Endodermal cell (in vitro differentiated cells): ENCODE measurements around the gene RFX7. TPM values are rescaled to one million over a fixed set of nuclear protein-coding genes. Genes with fewer than 3 reads are reported as not detected.

Source experiments
- DNase-seq: peaks from one replicate; pipeline ENCODE4 v3.0.0-alpha.2; 2017
- H3K27ac ChIP-seq: 2 replicates; pipeline ENCODE4 v1.5.1; 2013; ENCODE audit warnings: mild to moderate bottlenecking, low read depth, low read length, moderate library complexity
- H3K27me3 ChIP-seq: 2 replicates; pipeline ENCODE4 v1.6.1; 2013; ENCODE audit warnings: mild to moderate bottlenecking, low read length, moderate library complexity; ENCODE audit not compliant: insufficient read depth, control insufficient read depth, poor library complexity, severe bottlenecking
- H3K36me3 ChIP-seq: 2 replicates; pipeline ENCODE4 v1.7.0; 2013; ENCODE audit warnings: mild to moderate bottlenecking, low read length, moderate library complexity; ENCODE audit not compliant: control insufficient read depth, insufficient read depth
- H3K4me1 ChIP-seq: one replicate; pipeline ENCODE4 v1.7.0; 2013; ENCODE audit warnings: low read length; ENCODE audit not compliant: control insufficient read depth, insufficient read depth
- H3K4me3 ChIP-seq: 2 replicates; pipeline ENCODE4 v1.5.1; 2013; ENCODE audit warnings: mild to moderate bottlenecking, low read length, moderate library complexity
- H3K9ac ChIP-seq: 2 replicates; pipeline ENCODE4 v1.6.1; 2013; ENCODE audit warnings: mild to moderate bottlenecking, low read length, moderate library complexity; ENCODE audit not compliant: poor library complexity, severe bottlenecking; ENCODE audit errors: extremely low read depth
- H3K9me3 ChIP-seq: 2 replicates; pipeline ENCODE4 v1.6.1; 2013; ENCODE audit warnings: mild to moderate bottlenecking, low read length, moderate library complexity; ENCODE audit not compliant: control insufficient read depth
- H3K27ac Mint-ChIP-seq: 2 replicates; pipeline ENCODE4 v1.8.0; 2020; ENCODE audit warnings: mixed read lengths
- H3K27me3 Mint-ChIP-seq: 2 replicates; pipeline ENCODE4 v1.8.0; 2021; ENCODE audit warnings: mild to moderate bottlenecking, mixed read lengths; ENCODE audit not compliant: insufficient read depth
- H3K36me3 Mint-ChIP-seq: 2 replicates; pipeline ENCODE4 v1.8.0; 2020; ENCODE audit warnings: low read depth, mixed read lengths
- H3K4me1 Mint-ChIP-seq: 2 replicates; pipeline ENCODE4 v1.8.0; 2020; ENCODE audit warnings: mixed read lengths
- H3K4me3 Mint-ChIP-seq: 2 replicates; pipeline ENCODE4 v1.8.0; 2020; ENCODE audit warnings: mild to moderate bottlenecking, moderate library complexity, mixed read lengths
- H3K9me3 Mint-ChIP-seq: 2 replicates; pipeline ENCODE4 v1.8.0; 2020; ENCODE audit warnings: mild to moderate bottlenecking, mixed read lengths
- WGBS, 2 experiments: methylation state at CpG; one replicate each; pipeline versions ENCODE4 v1.1.5 to v1.1.7; 2013; ENCODE audit warnings: missing lambda C conversion rate in 2 of 2, mixed read lengths in 1 of 2; ENCODE audit not compliant: insufficient coverage in 1 of 2, insufficient read length in 1 of 2; 5-methylcytosine and 5-hydroxymethylcytosine counted together
- total RNA-seq, 2 donors: library from RNA; stranded (reverse); fragmentation: NEBNext Ultra II Directional in 1 of 2; extraction: Animal tissue kit (Norgen Biotek cat#: 25700) in 1 of 2; gene quantifications; 2 replicates in 1 of 2; 3 replicates in 1 of 2; pipeline ENCODE4 v1.2.1, GENCODE V29; 2021
- TF ChIP-seq, protein P1 (sequence below): fragments of 200-600 bp; sonication (generic); conservative IDR thresholded peaks from 2 replicates; pipeline ENCODE4 v1.5.0; 2021; ENCODE audit warnings: antibody characterized with exemption, mild to moderate bottlenecking

Gene RFX7
- total RNA-seq, 2 donors from 2014 or later: 19.3 to 25.3 TPM

DNA sequence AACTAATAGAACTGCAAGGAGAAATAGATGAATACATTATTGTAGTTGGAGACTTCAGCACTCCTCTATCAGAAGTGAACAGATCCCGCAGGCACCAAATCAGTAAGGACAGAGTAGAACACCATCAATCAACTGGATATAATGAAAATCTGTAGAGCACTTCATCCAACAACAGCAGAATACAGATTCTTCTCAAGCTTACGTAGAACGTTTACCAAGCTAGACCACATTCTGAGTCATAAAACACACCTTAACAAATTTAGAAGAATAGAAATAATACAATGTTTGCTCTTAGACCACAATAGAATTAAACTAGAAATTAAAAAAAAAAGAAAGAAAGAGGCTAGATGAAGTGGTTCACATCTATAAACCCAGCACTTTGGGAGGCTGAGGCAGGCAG, 179.5 kb downstream of the RFX7 start:
- no peak overlapping the region for H3K9ac ChIP-seq

DNA sequence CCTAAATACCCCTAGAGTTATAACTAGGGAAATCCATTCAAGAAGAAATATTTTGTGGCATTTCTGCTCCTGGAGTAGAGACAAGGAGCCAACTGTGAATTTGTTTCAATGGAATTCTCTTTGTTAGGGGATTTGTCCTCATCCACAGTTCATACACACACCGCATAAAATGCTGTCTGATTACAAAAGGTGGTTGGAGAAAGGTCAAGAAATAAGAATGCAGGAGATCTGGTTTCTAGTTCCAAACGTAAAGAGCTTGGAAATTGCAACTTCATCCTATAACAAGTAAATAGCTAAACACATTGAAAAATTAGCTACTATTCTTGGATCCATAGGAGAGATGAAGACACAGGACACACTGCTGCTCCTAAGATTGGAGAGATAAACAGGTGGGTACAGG, 184.0 kb downstream of the RFX7 start:
- Histone ChIP-seq H3K4me3 (no peak overlapping the region), H3K27me3 (no peaks in the 10 kb centered on the region), H3K4me1 (no peaks in the 10 kb centered on the region), H3K9ac (no peak overlapping the region), H3K36me3 (no peaks in the 10 kb centered on the region), H3K27ac (no peak overlapping the region), H3K9me3 (no peaks in the 10 kb centered on the region)
- H3K4me1 Mint-ChIP-seq: no peaks in the 10 kb centered on the region
- no peaks in the 10 kb centered on the region for H3K9me3 Mint-ChIP-seq
- H3K27me3 Mint-ChIP-seq: no peaks in the 10 kb centered on the region
- no peak for DNase-seq
- H3K36me3 Mint-ChIP-seq: no peaks in the 10 kb centered on the region
- H3K4me3 Mint-ChIP-seq: no peak overlapping the region
- H3K27ac Mint-ChIP-seq: no peak overlapping the region
- 86% methylated on average over 2 of the region's 2 CpGs; no CpG with 5 or more reads in 1 of the 2 experiments for WGBS, 2 experiments
- TF ChIP-seq, protein P1, sequence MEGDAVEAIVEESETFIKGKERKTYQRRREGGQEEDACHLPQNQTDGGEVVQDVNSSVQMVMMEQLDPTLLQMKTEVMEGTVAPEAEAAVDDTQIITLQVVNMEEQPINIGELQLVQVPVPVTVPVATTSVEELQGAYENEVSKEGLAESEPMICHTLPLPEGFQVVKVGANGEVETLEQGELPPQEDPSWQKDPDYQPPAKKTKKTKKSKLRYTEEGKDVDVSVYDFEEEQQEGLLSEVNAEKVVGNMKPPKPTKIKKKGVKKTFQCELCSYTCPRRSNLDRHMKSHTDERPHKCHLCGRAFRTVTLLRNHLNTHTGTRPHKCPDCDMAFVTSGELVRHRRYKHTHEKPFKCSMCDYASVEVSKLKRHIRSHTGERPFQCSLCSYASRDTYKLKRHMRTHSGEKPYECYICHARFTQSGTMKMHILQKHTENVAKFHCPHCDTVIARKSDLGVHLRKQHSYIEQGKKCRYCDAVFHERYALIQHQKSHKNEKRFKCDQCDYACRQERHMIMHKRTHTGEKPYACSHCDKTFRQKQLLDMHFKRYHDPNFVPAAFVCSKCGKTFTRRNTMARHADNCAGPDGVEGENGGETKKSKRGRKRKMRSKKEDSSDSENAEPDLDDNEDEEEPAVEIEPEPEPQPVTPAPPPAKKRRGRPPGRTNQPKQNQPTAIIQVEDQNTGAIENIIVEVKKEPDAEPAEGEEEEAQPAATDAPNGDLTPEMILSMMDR: no peak

More for the DNA sequence above, 179.5 kb downstream of the RFX7 start:
- Histone ChIP-seq H3K27me3 (no peaks in the 10 kb centered on the region), H3K4me3 (no peak overlapping the region), H3K27ac (no peak overlapping the region), H3K9me3 (no peaks in the 10 kb centered on the region), H3K4me1 (no peaks in the 10 kb centered on the region), H3K36me3 (no peaks in the 10 kb centered on the region)
- TF ChIP-seq, protein P1: no peak
- Mint-ChIP-seq H3K4me3 (no peak overlapping the region), H3K36me3 (no peaks in the 10 kb centered on the region), H3K4me1 (no peaks in the 10 kb centered on the region), H3K9me3 (no peaks in the 10 kb centered on the region), H3K27ac (no peak overlapping the region), H3K27me3 (no peaks in the 10 kb centered on the region)
- WGBS, 2 experiments: 82 to 100% methylated on average over 1 to 3 of the region's 3 CpGs
- DNase-seq: no peak

DNA sequence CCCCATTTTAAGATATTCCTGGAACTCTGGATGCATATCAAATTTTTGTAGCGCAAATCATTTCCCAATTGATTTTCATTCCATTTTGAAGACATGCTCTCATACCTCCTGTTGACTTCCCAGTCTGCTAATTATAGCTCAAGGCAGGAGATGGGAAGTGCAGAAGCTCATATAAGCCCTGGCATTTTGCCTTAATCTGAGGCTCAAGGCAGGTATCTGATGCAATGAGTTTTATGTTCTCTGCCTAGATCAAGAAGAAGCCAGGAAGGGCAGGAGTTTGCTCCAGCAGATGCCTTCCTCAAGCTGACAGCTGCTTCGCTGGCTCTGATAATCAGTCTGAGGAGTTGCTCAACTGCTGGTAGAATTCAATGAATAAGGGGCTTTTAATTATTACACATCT, 184.7 kb downstream of the RFX7 start:
- H3K4me1 ChIP-seq: no peaks in the 10 kb centered on the region
- H3K36me3 ChIP-seq: no peaks in the 10 kb centered on the region
- 95 to 100% methylated on average over 2 of the region's 2 CpGs for WGBS, 2 experiments
- Mint-ChIP-seq H3K4me3 (no peak overlapping the region), H3K4me1 (no peaks in the 10 kb centered on the region), H3K36me3 (no peaks in the 10 kb centered on the region), H3K9me3 (no peaks in the 10 kb centered on the region), H3K27me3 (no peaks in the 10 kb centered on the region), H3K27ac (no peak overlapping the region)
- H3K27ac ChIP-seq: no peak overlapping the region
- DNase-seq: no peak
- no peaks in the 10 kb centered on the region for H3K9me3 ChIP-seq
- TF ChIP-seq, protein P1: no peak
- H3K27me3 ChIP-seq: no peaks in the 10 kb centered on the region
- H3K9ac ChIP-seq: no peak overlapping the region
- no peak overlapping the region for H3K4me3 ChIP-seq
